Spleen (tissue), 13 donors: ENCODE measurements around the gene SPDYE18. TPM values are rescaled to one million over a fixed set of nuclear protein-coding genes. Genes with fewer than 3 reads are reported as not detected.
"Not testable (repeated sequence)": the region's sequence is repeated elsewhere in the genome, so short reads cannot be mapped to it uniquely, and the experiment has no call there.

ENCODE experiments used
- DNase-seq: peaks from one replicate; pipeline ENCODE4 v3.0.0-alpha.2; 2020
- H3K27ac ChIP-seq, 8 donors: fragments of 200-600 bp; sonication (generic) in 7 of 8; 1 replicate in 4 of 8; 2 replicates in 4 of 8; pipeline versions ENCODE4 v1.5.0 to v1.8.0; 2016 to 2021; ENCODE audit warnings: inconsistent platforms in 4 of 8, mild to moderate bottlenecking in 4 of 8, moderate library complexity in 1 of 8
- H3K27me3 ChIP-seq, 7 donors: fragments of 200-600 bp; sonication (generic) in 6 of 7; replicated peaks in 1 of 7; 1 replicate in 4 of 7; 2 replicates in 3 of 7; pipeline versions ENCODE4 v1.5.0 to v1.8.0; 2016 to 2021; ENCODE audit warnings: inconsistent platforms in 3 of 7, mild to moderate bottlenecking in 1 of 7
- H3K36me3 ChIP-seq, 6 donors: fragments of 200-600 bp; sonication (generic) in 5 of 6; 1 replicate in 4 of 6; 2 replicates in 2 of 6; pipeline versions ENCODE4 v1.5.0 to v1.8.0; 2016 to 2021; ENCODE audit warnings: inconsistent platforms in 2 of 6
- H3K4me1 ChIP-seq, 6 donors: fragments of 200-600 bp; sonication (generic) in 5 of 6; 1 replicate in 3 of 6; 2 replicates in 3 of 6; pipeline versions ENCODE4 v1.5.0 to v1.8.0; 2016 to 2021; ENCODE audit warnings: inconsistent platforms in 3 of 6
- H3K4me3 ChIP-seq, 8 donors: fragments of 200-600 bp; sonication (generic) in 7 of 8; 1 replicate in 4 of 8; 2 replicates in 4 of 8; pipeline versions ENCODE4 v1.5.0 to v1.8.0; 2016 to 2021; ENCODE audit warnings: inconsistent platforms in 4 of 8, mild to moderate bottlenecking in 4 of 8, moderate library complexity in 2 of 8
- H3K9me3 ChIP-seq, 8 donors: fragments of 200-600 bp; sonication (generic) in 7 of 8; 1 replicate in 4 of 8; 2 replicates in 4 of 8; pipeline versions ENCODE4 v1.5.0 to v1.8.0; 2016 to 2021; ENCODE audit warnings: inconsistent platforms in 4 of 8
- WGBS, 5 donors: extraction: QIAGEN DNeasy Blood & Tissue Kit in 3 of 5; methylation state at CpG; one replicate each; pipeline versions ENCODE4 v1.1.5 to v1.1.7; 2013 to 2018; 5-methylcytosine and 5-hydroxymethylcytosine counted together
- intact Hi-C: fragments of 100-400 bp; cut with DNase I; formaldehyde crosslinking; loops from one replicate; pipeline ENCODE4 v1.15.0; 2023; ENCODE audit warnings: low total_unique reads
- long read RNA-seq, 2 donors: transcript quantifications; one replicate each; lab custom pipeline, GENCODE V29; 2026
- polyA plus RNA-seq, 3 donors: library from polyadenylated mRNA; stranded (reverse); fragments of 200-250 nt; gene quantifications; one replicate each; pipeline ENCODE4 v1.2.1, GENCODE V29; 2013
- total RNA-seq, 7 donors: library from RNA; depleted of rRNA in 3 of 7; stranded (reverse); fragments of >200 nt in 3 of 7; fragmentation: NEBNext Ultra II Directional in 4 of 7; extraction: Animal tissue kit (Norgen Biotek cat#: 25700) in 4 of 7; gene quantifications; one replicate each; pipeline versions ENCODE4 v1.1.0 to v1.2.1, GENCODE V29; 2016 to 2021
- donor health status: healthy with polysubstance abuse.
- donor health status: DM: no; HTN: no; CAD: no; lungs with moderate emphysema.
- donor health status: DM: no; HTN: no; CAD: no.
- donor health status: Bipolar disorder and iron deficiency.
- donor health status: healthy.
- donor health status: DM: no; HTN: no; CAD: no.
- donor health status: DM: yes; HTN: yes; CAD: no.

SPDYE18 gene, protein sequence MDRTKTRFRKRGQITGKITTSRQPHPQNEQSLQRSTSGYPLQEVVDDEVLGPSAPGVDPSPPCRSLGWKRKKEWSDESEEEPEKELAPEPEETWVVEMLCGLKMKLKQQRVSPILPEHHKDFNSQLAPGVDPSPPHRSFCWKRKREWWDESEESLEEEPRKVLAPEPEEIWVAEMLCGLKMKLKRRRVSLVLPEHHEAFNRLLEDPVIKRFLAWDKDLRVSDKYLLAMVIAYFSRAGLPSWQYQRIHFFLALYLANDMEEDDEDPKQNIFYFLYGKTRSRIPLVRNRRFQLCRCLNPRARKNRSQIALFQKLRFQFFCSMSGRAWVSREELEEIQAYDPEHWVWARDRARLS
- total RNA-seq (1 to 10 TPM in 3 of 7 donors, under 1 TPM in 2, not detected in 2; 0.41 to 2.4 (median 1.4) TPM), polyA plus RNA-seq (under 1 TPM; 0.32 to 0.48 (median 0.43) TPM)
- long read RNA-seq, donor 1: 0 reads
- long read RNA-seq, donor 2: 0 reads

DNA sequence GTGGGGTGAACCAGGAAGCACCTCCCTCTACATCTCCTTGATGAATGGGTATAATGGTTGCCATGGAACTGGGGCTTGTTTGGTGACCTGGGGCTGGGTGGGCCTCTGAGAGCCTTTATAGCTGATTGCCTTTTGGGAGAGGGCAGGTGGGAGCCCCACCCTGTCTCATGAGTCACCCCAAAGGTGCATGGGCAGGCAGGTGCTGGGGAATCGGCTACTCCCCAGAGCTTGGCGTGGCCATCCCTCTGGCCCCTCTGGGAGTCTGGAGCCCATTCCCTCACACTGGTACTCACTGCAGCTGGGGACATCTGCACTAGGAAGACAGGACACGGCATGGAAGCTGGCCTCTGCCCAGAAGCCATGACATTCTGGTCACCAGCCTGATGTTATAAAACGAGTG is at the start of gene SPDYE18:
SPDYE18 (minus strand) TSS at position 2 of the 400 bp plus-strand sequence. CDS start 2,046 bp downstream, outside the sequence.
- H3K4me1 ChIP-seq, H3K27ac ChIP-seq, intact Hi-C loops, DNase-seq, H3K9me3 ChIP-seq, H3K4me3 ChIP-seq, H3K27me3 ChIP-seq: not testable (repeated sequence)
- peaks cover 0 to 19% (median 0%) of the 10 kb centered on the region in 6 donors for H3K36me3 ChIP-seq
- 85 to 100% (median 100%) methylated on average over 2 to 4 of the region's 4 CpGs for WGBS, 5 donors

DNA sequence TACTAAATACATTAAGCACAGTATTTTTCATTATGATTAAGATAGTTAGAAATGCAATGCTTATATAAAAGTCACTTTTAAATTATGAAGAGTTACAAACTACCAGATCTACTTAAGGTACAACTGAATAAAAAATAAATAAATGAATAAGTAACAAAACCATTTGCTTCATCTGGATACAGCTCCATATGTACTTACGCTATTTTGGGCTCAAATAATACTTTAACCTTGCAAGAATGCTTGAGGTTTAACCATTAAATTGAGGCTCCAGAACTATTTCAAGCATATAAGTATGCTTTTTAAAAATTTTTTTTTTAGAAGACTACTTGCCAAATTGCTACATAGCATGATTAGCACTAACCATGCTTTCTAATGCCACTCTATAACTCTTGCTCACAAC is 46.0 kb upstream of the SPDYE18 start:
- 90 to 100% (median 96%) methylated on average over 1 of the region's 1 CpG for WGBS, 5 donors
- H3K27me3 ChIP-seq, H3K4me3 ChIP-seq, H3K9me3 ChIP-seq, H3K27ac ChIP-seq, DNase-seq, H3K4me1 ChIP-seq, intact Hi-C loops: not testable (repeated sequence)
- H3K36me3 ChIP-seq: peaks cover 0 to 20% (median 3%) of the 10 kb centered on the region in 6 donors

DNA sequence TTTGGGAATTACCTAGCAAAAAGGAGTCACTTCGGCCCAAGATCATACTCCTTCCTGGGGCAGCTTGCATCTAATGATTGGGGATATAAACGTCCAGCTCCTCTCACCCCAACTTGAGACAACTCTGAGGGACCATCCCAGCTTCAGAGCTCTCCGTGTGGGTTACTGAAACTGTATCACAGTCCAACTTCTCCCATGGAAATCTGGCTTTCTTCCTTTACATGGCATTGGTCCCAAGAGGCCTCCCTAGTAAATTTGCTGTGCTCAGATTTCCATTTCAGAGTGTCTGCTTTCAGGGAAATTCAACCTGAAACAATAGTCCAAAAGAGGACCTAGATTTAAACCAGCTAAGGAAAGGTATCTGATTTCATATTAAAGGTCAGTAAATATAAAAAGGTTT is 45.3 kb upstream of the SPDYE18 start:
- H3K27me3 ChIP-seq, intact Hi-C loops, DNase-seq, H3K4me1 ChIP-seq, H3K27ac ChIP-seq, H3K9me3 ChIP-seq, H3K4me3 ChIP-seq: not testable (repeated sequence)
- WGBS, 5 donors: 68 to 89% (median 82%) methylated on average over 2 to 3 of the region's 3 CpGs; no CpG with 5 or more reads in 1 of the 5 donors
- H3K36me3 ChIP-seq: peaks cover 0 to 20% (median 3%) of the 10 kb centered on the region in 6 donors

DNA sequence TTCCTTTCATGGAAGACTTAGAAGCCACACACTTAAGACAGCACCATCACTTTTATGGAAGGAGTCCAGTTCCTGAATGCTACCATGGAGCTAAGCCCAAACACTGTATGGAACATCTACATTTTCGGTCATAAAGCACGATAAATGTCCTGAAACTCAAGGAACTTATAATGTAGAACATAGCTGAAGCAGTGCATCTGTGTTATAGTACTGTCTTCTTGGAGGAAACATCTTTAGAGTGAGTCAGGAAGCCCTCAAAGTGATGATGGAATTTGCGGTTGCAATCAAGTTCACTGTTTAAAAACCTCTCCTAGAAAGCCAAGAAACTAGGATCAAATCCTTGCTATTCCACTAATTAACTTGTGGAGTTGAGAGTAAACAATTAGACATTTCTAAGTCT is 43.5 kb upstream of the SPDYE18 start:
- peaks cover 0 to 20% (median 3%) of the 10 kb centered on the region in 6 donors for H3K36me3 ChIP-seq
- H3K4me3 ChIP-seq, H3K4me1 ChIP-seq, H3K9me3 ChIP-seq, DNase-seq, H3K27ac ChIP-seq, H3K27me3 ChIP-seq, intact Hi-C loops: not testable (repeated sequence)
- 94 to 100% (median 97%) methylated on average over 3 of the region's 3 CpGs for WGBS, 5 donors

DNA sequence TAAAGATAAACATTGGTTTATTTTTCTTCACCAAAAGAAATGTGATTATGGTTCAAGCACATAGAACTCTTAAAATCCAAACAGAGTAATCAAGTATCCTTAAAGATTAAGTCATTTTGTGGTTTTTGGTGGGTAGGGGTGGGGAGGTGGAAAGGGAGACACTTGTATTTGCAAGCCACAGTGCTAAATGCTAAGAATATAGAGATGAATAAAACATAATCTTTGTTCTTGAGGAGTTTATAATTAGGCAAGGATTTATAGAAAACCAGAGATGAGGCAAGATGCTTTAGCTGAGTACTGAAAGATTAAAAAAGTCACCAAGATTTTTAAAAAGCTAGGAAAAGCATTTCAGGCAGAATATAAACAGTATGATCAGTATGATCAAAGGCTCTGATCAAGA is 40.3 kb upstream of the SPDYE18 start:
- H3K27ac ChIP-seq, intact Hi-C loops, H3K4me1 ChIP-seq, H3K36me3 ChIP-seq, H3K9me3 ChIP-seq, DNase-seq, H3K27me3 ChIP-seq, H3K4me3 ChIP-seq: not testable (repeated sequence)

DNA sequence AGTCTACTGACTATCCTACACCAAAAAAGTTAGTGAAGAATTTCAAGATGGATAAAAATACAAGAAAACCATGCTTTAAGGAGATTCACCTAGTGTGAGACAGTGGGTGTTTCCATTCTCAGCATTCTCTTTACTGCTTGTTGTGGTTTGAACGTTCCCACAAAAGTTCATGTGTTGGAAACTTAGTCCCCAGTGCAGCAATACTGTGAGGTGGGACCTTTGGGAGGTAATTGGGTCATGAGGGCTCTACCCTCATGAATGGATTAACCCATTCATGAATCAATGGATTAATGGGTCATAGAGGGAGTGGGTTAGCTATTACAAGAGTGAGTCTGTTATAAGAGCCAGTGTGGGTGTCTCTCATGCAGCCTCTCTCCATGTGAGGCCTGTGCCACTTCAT is 38.8 kb upstream of the SPDYE18 start:
- H3K27me3 ChIP-seq, H3K4me1 ChIP-seq, H3K27ac ChIP-seq, DNase-seq, H3K36me3 ChIP-seq, H3K9me3 ChIP-seq, H3K4me3 ChIP-seq, intact Hi-C loops: not testable (repeated sequence)
- 66 to 93% (median 82%) methylated on average over 1 of the region's 1 CpG for WGBS, 5 donors

DNA sequence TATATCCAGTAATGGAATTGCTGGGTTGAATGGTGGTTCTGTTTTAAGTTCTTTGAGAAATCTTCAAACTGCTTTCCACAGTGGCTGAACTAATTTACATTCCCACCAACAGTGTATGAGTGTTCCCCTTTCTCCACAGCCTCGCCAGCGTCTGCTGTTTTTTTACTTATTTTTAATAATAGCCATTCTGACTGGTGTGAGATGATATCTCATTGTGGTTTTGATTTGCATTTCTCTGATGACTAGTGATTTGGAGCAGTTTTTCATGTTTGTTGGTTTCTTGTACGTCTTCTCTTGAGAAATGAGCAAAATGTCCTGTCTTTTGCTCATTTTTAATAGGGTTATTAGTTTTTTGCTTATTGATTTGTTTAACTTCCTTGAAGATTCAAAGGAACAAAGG is 38.1 kb upstream of the SPDYE18 start:
- WGBS, 5 donors: 56 to 90% (median 79%) methylated on average over 2 to 3 of the region's 3 CpGs
- H3K27me3 ChIP-seq, DNase-seq, H3K27ac ChIP-seq, intact Hi-C loops, H3K9me3 ChIP-seq, H3K4me1 ChIP-seq, H3K4me3 ChIP-seq, H3K36me3 ChIP-seq: not testable (repeated sequence)

DNA sequence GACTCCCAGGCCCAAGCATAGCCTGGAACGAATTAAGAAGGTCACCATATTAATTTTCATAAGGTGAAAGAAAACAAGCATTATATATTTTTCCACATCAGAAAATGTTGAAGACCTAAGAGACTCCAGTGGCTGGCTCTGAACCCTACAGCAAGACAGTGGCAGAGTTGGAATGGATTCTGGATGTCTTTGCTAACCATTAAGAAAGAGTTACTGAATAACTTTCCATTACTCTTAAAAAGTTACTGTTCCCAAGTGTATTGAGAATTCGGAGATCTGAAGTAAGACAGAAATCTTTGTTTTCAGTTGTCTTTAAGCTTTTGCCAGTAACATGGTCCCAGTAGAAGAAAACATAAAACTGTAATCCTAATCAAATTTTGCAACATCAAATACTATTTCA is 29.9 kb upstream of the SPDYE18 start:
- H3K27ac ChIP-seq, intact Hi-C loops, DNase-seq, H3K4me1 ChIP-seq, H3K9me3 ChIP-seq, H3K27me3 ChIP-seq, H3K4me3 ChIP-seq: not testable (repeated sequence)
- peaks cover 0 to 37% (median 0%) of the 10 kb centered on the region in 6 donors for H3K36me3 ChIP-seq
- WGBS, 5 donors: 46 to 83% (median 48%) methylated on average over 2 of the region's 2 CpGs

DNA sequence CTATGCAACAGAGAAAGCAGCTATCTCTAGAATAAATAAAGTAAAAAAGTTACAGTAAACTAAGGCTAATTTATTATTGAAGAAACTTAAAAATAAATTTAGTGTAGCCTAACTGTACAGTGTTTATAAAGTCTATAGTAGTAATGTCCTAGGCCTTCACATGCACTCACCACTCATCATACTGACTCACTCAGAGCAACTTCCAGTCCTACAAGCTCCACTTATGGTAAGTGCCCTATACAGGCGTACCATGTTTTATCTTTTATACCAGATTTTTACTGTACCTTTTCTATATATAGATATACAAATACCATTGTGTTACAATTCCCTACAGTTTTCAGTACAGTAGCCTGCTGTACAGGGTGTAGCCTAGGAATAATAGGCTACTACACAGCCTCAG is 19.8 kb upstream of the SPDYE18 start:
- H3K36me3 ChIP-seq: peaks cover 0 to 17% (median 0%) of the 10 kb centered on the region in 6 donors
- H3K9me3 ChIP-seq, intact Hi-C loops, H3K27ac ChIP-seq, H3K4me3 ChIP-seq, H3K27me3 ChIP-seq, H3K4me1 ChIP-seq, DNase-seq: not testable (repeated sequence)
- WGBS, 5 donors: 95 to 100% (median 99%) methylated on average over 1 of the region's 1 CpG; no CpG with 5 or more reads in 1 of the 5 donors

DNA sequence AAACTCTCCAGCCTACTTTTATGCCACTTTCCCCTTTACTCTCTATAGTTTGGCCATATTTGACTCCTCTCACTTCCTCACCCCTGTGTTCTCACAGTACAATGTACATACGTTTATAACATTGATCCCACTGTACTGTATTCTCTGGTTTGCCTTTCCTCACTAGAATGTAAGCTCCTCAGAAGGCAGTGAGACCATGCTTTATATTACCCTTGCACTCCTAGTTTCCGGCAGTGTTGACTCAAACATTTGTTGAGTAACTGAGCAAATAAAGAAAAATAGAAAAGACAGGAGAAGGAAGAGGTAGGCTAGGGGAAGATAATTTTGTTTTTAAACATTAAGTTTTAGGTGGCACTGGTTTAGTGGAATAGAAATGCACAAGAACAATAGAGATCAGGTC is 17.9 kb upstream of the SPDYE18 start:
- H3K9me3 ChIP-seq, intact Hi-C loops, H3K27ac ChIP-seq, H3K27me3 ChIP-seq, DNase-seq, H3K4me3 ChIP-seq, H3K4me1 ChIP-seq: not testable (repeated sequence)
- H3K36me3 ChIP-seq: peaks cover 0 to 18% (median 0%) of the 10 kb centered on the region in 6 donors
- WGBS, 5 donors: 91 to 100% (median 99%) methylated on average over 1 to 2 of the region's 2 CpGs; no CpG with 5 or more reads in 1 of the 5 donors

DNA sequence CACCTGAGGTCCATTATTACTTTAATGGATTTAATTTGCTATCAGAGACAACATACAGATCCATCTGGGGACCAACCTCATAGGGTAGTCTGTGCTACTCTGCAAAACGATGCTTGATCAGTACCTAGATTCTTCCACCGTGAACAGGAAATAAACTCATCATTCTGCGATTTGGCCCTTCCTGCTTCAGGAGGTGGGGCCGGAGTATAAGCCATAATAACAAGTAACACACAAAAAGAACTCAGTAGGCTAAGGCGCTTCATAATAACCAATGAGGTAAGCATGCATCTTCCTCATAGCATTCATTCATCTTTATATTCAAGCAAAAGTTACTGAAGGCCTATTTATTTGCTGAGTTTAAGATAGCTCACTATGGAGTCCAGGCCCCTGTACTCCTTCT is 17.3 kb upstream of the SPDYE18 start:
- H3K36me3 ChIP-seq: peaks cover 0 to 22% (median 0%) of the 10 kb centered on the region in 6 donors
- DNase-seq, intact Hi-C loops, H3K4me3 ChIP-seq, H3K27ac ChIP-seq, H3K27me3 ChIP-seq, H3K4me1 ChIP-seq, H3K9me3 ChIP-seq: not testable (repeated sequence)
- WGBS, 5 donors: 50 to 62% (median 60%) methylated on average over 4 to 5 of the region's 5 CpGs
